GM23338 (cell line): Measurements from ENCODE around the gene TOP2A. TPM values are rescaled to one million over a fixed set of nuclear protein-coding genes. Genes with fewer than 3 reads are reported as not detected.

Source experiments
- ATAC-seq: fragments of 200-7000 bp; cut with Tn5 transposase; 3 replicates; pipeline ENCODE4 v1.9.1; 2020
- DNase-seq: peaks from one replicate; pipeline ENCODE4 v3.0.0-alpha.2; 2015; ENCODE audit warnings: low spot score
- H2AFZ ChIP-seq: fragments of 200-600 bp; sonication (generic); 2 replicates; pipeline ENCODE4 v1.8.0; 2016; ENCODE audit warnings: antibody characterized with exemption, mild to moderate bottlenecking, moderate library complexity
- H3F3A ChIP-seq: fragments of 200-600 bp; sonication (generic); replicated peaks from 2 replicates; pipeline ENCODE4 v1.8.0; 2017; ENCODE audit warnings: antibody characterized with exemption, mixed run types, low read depth
- H3K27ac ChIP-seq: fragments of 200-600 bp; sonication (generic); 2 replicates; pipeline ENCODE4 v1.6.1; 2016; ENCODE audit warnings: low read depth
- H3K27me3 ChIP-seq: fragments of 200-600 bp; sonication (generic); 2 replicates; pipeline ENCODE4 v1.8.0; 2016; ENCODE audit warnings: mild to moderate bottlenecking, mixed run types, moderate library complexity; ENCODE audit not compliant: insufficient read depth
- H3K36me3 ChIP-seq: fragments of 200-600 bp; sonication (generic); 2 replicates; pipeline ENCODE4 v1.8.0; 2016; ENCODE audit warnings: mild to moderate bottlenecking; ENCODE audit not compliant: insufficient read depth
- H3K4me1 ChIP-seq: fragments of 200-600 bp; sonication (generic); 2 replicates; pipeline ENCODE4 v1.8.0; 2016; ENCODE audit warnings: mild to moderate bottlenecking, moderate library complexity; ENCODE audit not compliant: insufficient read depth
- H3K4me2 ChIP-seq: fragments of 200-600 bp; sonication (generic); 2 replicates; pipeline ENCODE4 v1.7.1; 2017; ENCODE audit warnings: mixed run types
- H3K4me3 ChIP-seq: fragments of 200-600 bp; sonication (generic); 2 replicates; pipeline ENCODE4 v1.6.1; 2016; ENCODE audit warnings: mixed run types
- H3K79me2 ChIP-seq: fragments of 200-600 bp; sonication (generic); replicated peaks from 2 replicates; pipeline ENCODE4 v1.8.0; 2017; ENCODE audit warnings: mild to moderate bottlenecking; ENCODE audit not compliant: insufficient read depth
- H3K9me2 ChIP-seq: fragments of 200-600 bp; sonication (generic); 2 replicates; pipeline ENCODE4 v1.8.0; 2017; ENCODE audit not compliant: insufficient read depth
- H4K20me1 ChIP-seq: fragments of 200-600 bp; sonication (generic); replicated peaks from 2 replicates; pipeline ENCODE4 v1.8.0; 2017; ENCODE audit warnings: mild to moderate bottlenecking; ENCODE audit not compliant: insufficient read depth
- H3K27ac Mint-ChIP-seq: 2 replicates; pipeline ENCODE4 v1.8.0; 2020; ENCODE audit warnings: inconsistent platforms, mild to moderate bottlenecking, moderate library complexity, mixed read lengths
- H3K27me3 Mint-ChIP-seq: 3 replicates; pipeline ENCODE4 v1.8.0; 2022; ENCODE audit warnings: low read depth, mild to moderate bottlenecking, moderate library complexity, mixed read lengths, inconsistent platforms; ENCODE audit not compliant: insufficient read depth, poor library complexity
- H3K36me3 Mint-ChIP-seq: 3 replicates; pipeline ENCODE4 v1.8.0; 2021; ENCODE audit warnings: low read depth, mild to moderate bottlenecking, inconsistent platforms, moderate library complexity, mixed read lengths
- H3K4me1 Mint-ChIP-seq: 3 replicates; pipeline ENCODE4 v1.8.0; 2020; ENCODE audit warnings: mild to moderate bottlenecking, inconsistent platforms, mixed read lengths
- H3K4me3 Mint-ChIP-seq: 3 replicates; pipeline ENCODE4 v1.8.0; 2021; ENCODE audit warnings: moderate library complexity, mild to moderate bottlenecking, inconsistent platforms, mixed read lengths
- H3K9me3 Mint-ChIP-seq: 3 replicates; pipeline ENCODE4 v1.8.0; 2020; ENCODE audit warnings: moderate library complexity, mild to moderate bottlenecking, inconsistent platforms, mixed read lengths
- CREB1 ChIP-seq: fragments of 250-450 bp; sonication (Bioruptor Pico); IDR thresholded peaks from 2 replicates; pipeline ENCODE4 v1.5.0; 2020; ENCODE audit warnings: low read depth, mild to moderate bottlenecking, moderate library complexity
- EZH2 ChIP-seq: fragments of 200-600 bp; sonication (generic); IDR thresholded peaks from one replicate; pipeline ENCODE4 v1.8.0; 2017; ENCODE audit warnings: antibody characterized with exemption, mild to moderate bottlenecking, low read depth; ENCODE audit not compliant: unreplicated experiment
- JUNB ChIP-seq: IDR thresholded peaks from one replicate; pipeline ENCODE4 v1.6.1; 2016; ENCODE audit warnings: antibody characterized with exemption; ENCODE audit not compliant: unreplicated experiment
- NANOG ChIP-seq: IDR thresholded peaks from 2 replicates; pipeline ENCODE4 v1.6.1; 2016; ENCODE audit warnings: antibody characterized with exemption, borderline replicate concordance
- POLR2AphosphoS5 ChIP-seq: IDR thresholded peaks from 2 replicates; pipeline ENCODE4 v1.6.1; 2016; ENCODE audit warnings: antibody characterized with exemption, low read depth
- REST ChIP-seq: IDR thresholded peaks from one replicate; pipeline ENCODE4 v1.6.1; 2018; ENCODE audit warnings: antibody characterized with exemption; ENCODE audit not compliant: unreplicated experiment
- STAT1 ChIP-seq: IDR thresholded peaks from one replicate; pipeline ENCODE4 v1.6.1; 2016; ENCODE audit warnings: antibody characterized with exemption; ENCODE audit not compliant: unreplicated experiment
- ZNF114 ChIP-seq: fragments of 250-450 bp; sonication (Bioruptor Pico); IDR thresholded peaks from 2 replicates; pipeline ENCODE4 v1.5.0; 2020; ENCODE audit warnings: mild to moderate bottlenecking, moderate library complexity
- ZNF331 ChIP-seq: fragments of 250-450 bp; sonication (Bioruptor Pico); IDR thresholded peaks from 2 replicates; pipeline ENCODE4 v1.5.0; 2020; ENCODE audit warnings: low read depth, mild to moderate bottlenecking, moderate library complexity
- polyA plus RNA-seq: library from polyadenylated mRNA; unstranded; fragments of >200 nt; fragmentation: Nextera tagmentation; extraction: Ambion mirVana; gene quantifications from 2 replicates; pipeline ENCODE4 v1.2.1, GENCODE V29; 2016
- total RNA-seq: library from RNA; depleted of rRNA; stranded (reverse); fragments of >200 nt; shearing (Covaris generic); gene quantifications from 2 replicates; pipeline ENCODE4 v1.2.3, GENCODE V29; 2014
- TF ChIP-seq, protein P1 (sequence below): IDR thresholded peaks from 2 replicates; pipeline ENCODE4 v1.6.1; 2016; ENCODE audit warnings: antibody characterized with exemption
- TF ChIP-seq, protein P2 (sequence below), 2 experiments: fragments of 200-600 bp in 1 of 2; sonication (generic) in 1 of 2; conservative IDR thresholded peaks; 2 replicates each; pipeline versions ENCODE4 v1.5.1 to v1.6.1; 2016 to 2017; ENCODE audit warnings: antibody characterized with exemption in 2 of 2, low read depth in 2 of 2, mild to moderate bottlenecking in 2 of 2, moderate library complexity in 1 of 2
- TF ChIP-seq, protein P3 (sequence below): fragments of 250-450 bp; sonication (Bioruptor Pico); IDR thresholded peaks from 2 replicates; pipeline ENCODE4 v1.5.0; 2020; ENCODE audit warnings: mild to moderate bottlenecking, moderate library complexity

The TOP2A gene
- total and polyA plus RNA-seq, 2 experiments from 2014 or later: 263 to 442 TPM

- Histone ChIP-seq H3F3A (no peaks in the 10 kb centered on the region; the same call in 1 of the 2 replicates), H3K4me2 (no peak overlapping the region), H4K20me1 (no peaks in the 10 kb centered on the region), H3K79me2 (no peaks in the 10 kb centered on the region), H3K9me2 (no peaks in the 10 kb centered on the region), H3K27ac (no peak overlapping the region), H2AFZ (no peak overlapping the region), H3K36me3 (no peaks in the 10 kb centered on the region), H3K27me3 (peaks cover 6% of the 10 kb centered on the region; the same call in 1 of the 2 replicates), H3K4me1 (peaks cover 5% of the 10 kb centered on the region; the same call in 1 of the 2 replicates), H3K4me3 (no peak overlapping the region)
- Mint-ChIP-seq H3K9me3 (no peaks in the 10 kb centered on the region), H3K36me3 (no peaks in the 10 kb centered on the region), H3K27ac (no peak overlapping the region), H3K27me3 (peaks cover 12% of the 10 kb centered on the region), H3K4me1 (peaks cover 8% of the 10 kb centered on the region), H3K4me3 (no peak overlapping the region)
- no peak for DNase-seq
- ATAC-seq: no peak
- TF ChIP-seq NANOG (no peak), CREB1 (CRISPR knock-in tag) (no peak), REST (no peak), ZNF331 (no peak), ZNF114 (CRISPR knock-in tag) (no peak), STAT1 (no peak), EZH2 (no peak), JUNB (no peak), POLR2AphosphoS5 (no peak)
- TF ChIP-seq, protein P1, sequence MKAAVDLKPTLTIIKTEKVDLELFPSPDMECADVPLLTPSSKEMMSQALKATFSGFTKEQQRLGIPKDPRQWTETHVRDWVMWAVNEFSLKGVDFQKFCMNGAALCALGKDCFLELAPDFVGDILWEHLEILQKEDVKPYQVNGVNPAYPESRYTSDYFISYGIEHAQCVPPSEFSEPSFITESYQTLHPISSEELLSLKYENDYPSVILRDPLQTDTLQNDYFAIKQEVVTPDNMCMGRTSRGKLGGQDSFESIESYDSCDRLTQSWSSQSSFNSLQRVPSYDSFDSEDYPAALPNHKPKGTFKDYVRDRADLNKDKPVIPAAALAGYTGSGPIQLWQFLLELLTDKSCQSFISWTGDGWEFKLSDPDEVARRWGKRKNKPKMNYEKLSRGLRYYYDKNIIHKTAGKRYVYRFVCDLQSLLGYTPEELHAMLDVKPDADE: no peak
- TF ChIP-seq, protein P2, sequence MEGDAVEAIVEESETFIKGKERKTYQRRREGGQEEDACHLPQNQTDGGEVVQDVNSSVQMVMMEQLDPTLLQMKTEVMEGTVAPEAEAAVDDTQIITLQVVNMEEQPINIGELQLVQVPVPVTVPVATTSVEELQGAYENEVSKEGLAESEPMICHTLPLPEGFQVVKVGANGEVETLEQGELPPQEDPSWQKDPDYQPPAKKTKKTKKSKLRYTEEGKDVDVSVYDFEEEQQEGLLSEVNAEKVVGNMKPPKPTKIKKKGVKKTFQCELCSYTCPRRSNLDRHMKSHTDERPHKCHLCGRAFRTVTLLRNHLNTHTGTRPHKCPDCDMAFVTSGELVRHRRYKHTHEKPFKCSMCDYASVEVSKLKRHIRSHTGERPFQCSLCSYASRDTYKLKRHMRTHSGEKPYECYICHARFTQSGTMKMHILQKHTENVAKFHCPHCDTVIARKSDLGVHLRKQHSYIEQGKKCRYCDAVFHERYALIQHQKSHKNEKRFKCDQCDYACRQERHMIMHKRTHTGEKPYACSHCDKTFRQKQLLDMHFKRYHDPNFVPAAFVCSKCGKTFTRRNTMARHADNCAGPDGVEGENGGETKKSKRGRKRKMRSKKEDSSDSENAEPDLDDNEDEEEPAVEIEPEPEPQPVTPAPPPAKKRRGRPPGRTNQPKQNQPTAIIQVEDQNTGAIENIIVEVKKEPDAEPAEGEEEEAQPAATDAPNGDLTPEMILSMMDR (conservative IDR thresholded peaks at IDR 0.05; ENCODE audit: low read depth in 2 of 2): no peak
- TF ChIP-seq, protein P3, sequence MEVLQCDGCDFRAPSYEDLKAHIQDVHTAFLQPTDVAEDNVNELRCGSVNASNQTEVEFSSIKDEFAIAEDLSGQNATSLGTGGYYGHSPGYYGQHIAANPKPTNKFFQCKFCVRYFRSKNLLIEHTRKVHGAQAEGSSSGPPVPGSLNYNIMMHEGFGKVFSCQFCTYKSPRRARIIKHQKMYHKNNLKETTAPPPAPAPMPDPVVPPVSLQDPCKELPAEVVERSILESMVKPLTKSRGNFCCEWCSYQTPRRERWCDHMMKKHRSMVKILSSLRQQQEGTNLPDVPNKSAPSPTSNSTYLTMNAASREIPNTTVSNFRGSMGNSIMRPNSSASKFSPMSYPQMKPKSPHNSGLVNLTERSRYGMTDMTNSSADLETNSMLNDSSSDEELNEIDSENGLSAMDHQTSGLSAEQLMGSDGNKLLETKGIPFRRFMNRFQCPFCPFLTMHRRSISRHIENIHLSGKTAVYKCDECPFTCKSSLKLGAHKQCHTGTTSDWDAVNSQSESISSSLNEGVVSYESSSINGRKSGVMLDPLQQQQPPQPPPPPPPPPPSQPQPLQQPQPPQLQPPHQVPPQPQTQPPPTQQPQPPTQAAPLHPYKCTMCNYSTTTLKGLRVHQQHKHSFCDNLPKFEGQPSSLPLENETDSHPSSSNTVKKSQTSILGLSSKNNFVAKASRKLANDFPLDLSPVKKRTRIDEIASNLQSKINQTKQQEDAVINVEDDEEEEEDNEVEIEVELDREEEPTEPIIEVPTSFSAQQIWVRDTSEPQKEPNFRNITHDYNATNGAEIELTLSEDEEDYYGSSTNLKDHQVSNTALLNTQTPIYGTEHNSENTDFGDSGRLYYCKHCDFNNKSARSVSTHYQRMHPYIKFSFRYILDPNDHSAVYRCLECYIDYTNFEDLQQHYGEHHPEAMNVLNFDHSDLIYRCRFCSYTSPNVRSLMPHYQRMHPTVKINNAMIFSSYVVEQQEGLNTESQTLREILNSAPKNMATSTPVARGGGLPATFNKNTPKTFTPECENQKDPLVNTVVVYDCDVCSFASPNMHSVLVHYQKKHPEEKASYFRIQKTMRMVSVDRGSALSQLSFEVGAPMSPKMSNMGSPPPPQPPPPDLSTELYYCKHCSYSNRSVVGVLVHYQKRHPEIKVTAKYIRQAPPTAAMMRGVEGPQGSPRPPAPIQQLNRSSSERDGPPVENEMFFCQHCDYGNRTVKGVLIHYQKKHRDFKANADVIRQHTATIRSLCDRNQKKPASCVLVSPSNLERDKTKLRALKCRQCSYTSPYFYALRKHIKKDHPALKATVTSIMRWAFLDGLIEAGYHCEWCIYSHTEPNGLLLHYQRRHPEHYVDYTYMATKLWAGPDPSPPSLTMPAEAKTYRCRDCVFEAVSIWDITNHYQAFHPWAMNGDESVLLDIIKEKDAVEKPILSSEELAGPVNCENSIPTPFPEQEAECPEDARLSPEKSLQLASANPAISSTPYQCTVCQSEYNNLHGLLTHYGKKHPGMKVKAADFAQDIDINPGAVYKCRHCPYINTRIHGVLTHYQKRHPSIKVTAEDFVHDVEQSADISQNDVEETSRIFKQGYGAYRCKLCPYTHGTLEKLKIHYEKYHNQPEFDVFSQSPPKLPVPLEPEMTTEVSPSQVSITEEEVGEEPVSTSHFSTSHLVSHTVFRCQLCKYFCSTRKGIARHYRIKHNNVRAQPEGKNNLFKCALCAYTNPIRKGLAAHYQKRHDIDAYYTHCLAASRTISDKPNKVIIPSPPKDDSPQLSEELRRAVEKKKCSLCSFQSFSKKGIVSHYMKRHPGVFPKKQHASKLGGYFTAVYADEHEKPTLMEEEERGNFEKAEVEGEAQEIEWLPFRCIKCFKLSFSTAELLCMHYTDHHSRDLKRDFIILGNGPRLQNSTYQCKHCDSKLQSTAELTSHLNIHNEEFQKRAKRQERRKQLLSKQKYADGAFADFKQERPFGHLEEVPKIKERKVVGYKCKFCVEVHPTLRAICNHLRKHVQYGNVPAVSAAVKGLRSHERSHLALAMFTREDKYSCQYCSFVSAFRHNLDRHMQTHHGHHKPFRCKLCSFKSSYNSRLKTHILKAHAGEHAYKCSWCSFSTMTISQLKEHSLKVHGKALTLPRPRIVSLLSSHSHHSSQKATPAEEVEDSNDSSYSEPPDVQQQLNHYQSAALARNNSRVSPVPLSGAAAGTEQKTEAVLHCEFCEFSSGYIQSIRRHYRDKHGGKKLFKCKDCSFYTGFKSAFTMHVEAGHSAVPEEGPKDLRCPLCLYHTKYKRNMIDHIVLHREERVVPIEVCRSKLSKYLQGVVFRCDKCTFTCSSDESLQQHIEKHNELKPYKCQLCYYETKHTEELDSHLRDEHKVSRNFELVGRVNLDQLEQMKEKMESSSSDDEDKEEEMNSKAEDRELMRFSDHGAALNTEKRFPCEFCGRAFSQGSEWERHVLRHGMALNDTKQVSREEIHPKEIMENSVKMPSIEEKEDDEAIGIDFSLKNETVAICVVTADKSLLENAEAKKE (CRISPR knock-in tag): no peak
Measured at GRCh38 chr17:40437095-40437732, 19.5 kb upstream of the TOP2A start.
